Progenitor cell of endocrine pancreas (in vitro differentiated cells): ENCODE results near the gene MBD5. TPM values are rescaled to one million over a fixed set of nuclear protein-coding genes. Genes with fewer than 3 reads are reported as not detected.
"Not testable (repeated sequence)": the region's sequence is repeated elsewhere in the genome, so short reads cannot be mapped to it uniquely, and the experiment has no call there.

ENCODE experiments used
- DNase-seq: peaks from one replicate; pipeline ENCODE4 v3.0.0; 2021; ENCODE audit warnings: low spot score; ENCODE audit not compliant: unreplicated experiment
- H3K27ac Mint-ChIP-seq: 2 replicates; pipeline ENCODE4 v1.8.0; 2021; ENCODE audit warnings: mild to moderate bottlenecking, moderate library complexity, mixed read lengths
- H3K27me3 Mint-ChIP-seq: 2 replicates; pipeline ENCODE4 v1.8.0; 2021; ENCODE audit warnings: mixed read lengths
- H3K36me3 Mint-ChIP-seq: 2 replicates; pipeline ENCODE4 v1.8.0; 2022; ENCODE audit warnings: mixed read lengths; ENCODE audit not compliant: insufficient read depth
- H3K4me1 Mint-ChIP-seq: 2 replicates; pipeline ENCODE4 v1.8.0; 2021; ENCODE audit warnings: low read depth, mixed read lengths
- H3K4me3 Mint-ChIP-seq: 2 replicates; pipeline ENCODE4 v1.8.0; 2021; ENCODE audit warnings: low read depth, mild to moderate bottlenecking, moderate library complexity, mixed read lengths
- H3K9me3 Mint-ChIP-seq: 2 replicates; pipeline ENCODE4 v1.8.0; 2021; ENCODE audit warnings: low read depth, mixed read lengths
- total RNA-seq: library from RNA; stranded (reverse); gene quantifications from 2 replicates; pipeline ENCODE4 v1.2.1, GENCODE V29; 2021
- TF ChIP-seq, protein P1 (sequence below): fragments of 200-600 bp; sonication (generic); IDR thresholded peaks from one replicate; pipeline ENCODE4 v1.5.0; 2021; ENCODE audit warnings: antibody characterized with exemption, mild to moderate bottlenecking; ENCODE audit not compliant: unreplicated experiment

The MBD5 gene
- total RNA-seq, 1 donor from 2014 or later = 65.6 TPM

DNA sequence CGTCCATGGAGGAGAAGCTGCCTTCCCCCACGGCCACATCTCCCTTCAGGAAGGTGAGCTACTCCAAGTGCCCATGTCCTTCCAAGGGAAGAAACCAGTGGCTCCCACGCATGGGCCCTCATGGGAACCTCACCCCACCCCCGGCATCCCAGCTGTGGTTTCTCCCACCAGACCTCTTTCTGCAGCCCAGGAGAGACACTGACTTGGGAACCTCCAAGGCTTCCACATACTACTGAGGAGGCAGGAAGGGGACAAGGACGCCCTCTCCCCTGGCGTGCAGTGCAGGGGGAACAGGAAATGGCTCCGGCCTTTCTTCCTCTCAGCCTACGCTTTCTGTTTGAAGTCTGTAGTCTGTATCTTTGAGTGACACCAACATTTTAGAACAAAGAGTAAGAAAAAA lies 519.1 kb downstream of the MBD5 start:
- no peaks in the 10 kb centered on the region for H3K36me3 Mint-ChIP-seq

DNA sequence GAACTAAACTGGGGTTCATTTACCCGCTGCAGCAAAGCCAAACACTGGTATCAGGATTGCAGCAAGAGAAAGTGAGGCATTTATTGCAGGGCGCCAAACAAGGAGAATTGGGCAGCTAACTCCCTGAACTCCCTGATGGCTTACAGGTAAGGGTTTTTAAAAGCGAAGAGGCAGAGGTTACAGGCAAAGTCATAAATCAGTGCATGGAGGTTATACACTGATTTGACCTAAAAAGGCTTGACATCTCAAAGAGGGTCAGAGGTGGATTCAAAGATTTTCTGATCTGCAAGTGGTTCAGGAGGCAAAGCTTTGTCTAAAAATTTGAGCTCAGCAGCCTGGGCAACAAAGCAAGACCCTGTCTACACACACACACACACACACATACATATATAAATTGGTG lies 520.9 kb downstream of the MBD5 start:
- TF ChIP-seq, protein P1, sequence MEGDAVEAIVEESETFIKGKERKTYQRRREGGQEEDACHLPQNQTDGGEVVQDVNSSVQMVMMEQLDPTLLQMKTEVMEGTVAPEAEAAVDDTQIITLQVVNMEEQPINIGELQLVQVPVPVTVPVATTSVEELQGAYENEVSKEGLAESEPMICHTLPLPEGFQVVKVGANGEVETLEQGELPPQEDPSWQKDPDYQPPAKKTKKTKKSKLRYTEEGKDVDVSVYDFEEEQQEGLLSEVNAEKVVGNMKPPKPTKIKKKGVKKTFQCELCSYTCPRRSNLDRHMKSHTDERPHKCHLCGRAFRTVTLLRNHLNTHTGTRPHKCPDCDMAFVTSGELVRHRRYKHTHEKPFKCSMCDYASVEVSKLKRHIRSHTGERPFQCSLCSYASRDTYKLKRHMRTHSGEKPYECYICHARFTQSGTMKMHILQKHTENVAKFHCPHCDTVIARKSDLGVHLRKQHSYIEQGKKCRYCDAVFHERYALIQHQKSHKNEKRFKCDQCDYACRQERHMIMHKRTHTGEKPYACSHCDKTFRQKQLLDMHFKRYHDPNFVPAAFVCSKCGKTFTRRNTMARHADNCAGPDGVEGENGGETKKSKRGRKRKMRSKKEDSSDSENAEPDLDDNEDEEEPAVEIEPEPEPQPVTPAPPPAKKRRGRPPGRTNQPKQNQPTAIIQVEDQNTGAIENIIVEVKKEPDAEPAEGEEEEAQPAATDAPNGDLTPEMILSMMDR = no peak
- H3K36me3 Mint-ChIP-seq = no peaks in the 10 kb centered on the region
- no peaks in the 10 kb centered on the region for H3K4me1 Mint-ChIP-seq
- no peaks in the 10 kb centered on the region for H3K9me3 Mint-ChIP-seq
- no peak overlapping the region for H3K4me3 Mint-ChIP-seq
- H3K27me3 Mint-ChIP-seq = peaks cover 9% of the 10 kb centered on the region
- no peak for DNase-seq
- H3K27ac Mint-ChIP-seq = no peak overlapping the region

More for the DNA sequence above, 519.1 kb downstream of the MBD5 start:
- H3K27me3 Mint-ChIP-seq = peaks cover 9% of the 10 kb centered on the region
- TF ChIP-seq, protein P1 = no peak
- DNase-seq = no peak
- H3K4me3 Mint-ChIP-seq = no peak overlapping the region
- H3K9me3 Mint-ChIP-seq = no peaks in the 10 kb centered on the region
- H3K27ac Mint-ChIP-seq = no peak overlapping the region
- no peaks in the 10 kb centered on the region for H3K4me1 Mint-ChIP-seq

- Mint-ChIP-seq H3K27me3 (peaks cover 9% of the 10 kb centered on the region), H3K4me1 (no peaks in the 10 kb centered on the region), H3K4me3 (no peak overlapping the region), H3K36me3 (no peaks in the 10 kb centered on the region), H3K27ac (no peak overlapping the region), H3K9me3 (no peaks in the 10 kb centered on the region)
- no peak for DNase-seq
- TF ChIP-seq, protein P1 = no peak
Observed at GRCh38 chr2:148542614-148543013, 521.7 kb downstream of the MBD5 start.

GRCh38 chr2:148543088-148543540 lies 522.2 kb downstream of the MBD5 start:
- H3K27me3 Mint-ChIP-seq, H3K9me3 Mint-ChIP-seq, H3K27ac Mint-ChIP-seq, H3K4me1 Mint-ChIP-seq, DNase-seq, H3K36me3 Mint-ChIP-seq, H3K4me3 Mint-ChIP-seq: not testable (repeated sequence)

GRCh38 chr2:148545390-148546256 lies 524.7 kb downstream of the MBD5 start:
- Mint-ChIP-seq H3K4me1 (no peaks in the 10 kb centered on the region), H3K4me3 (no peak overlapping the region), H3K36me3 (no peaks in the 10 kb centered on the region), H3K27ac (no peak overlapping the region), H3K27me3 (peaks cover 4% of the 10 kb centered on the region), H3K9me3 (no peaks in the 10 kb centered on the region)
- DNase-seq = no peak
- TF ChIP-seq, protein P1 = no peak

DNA sequence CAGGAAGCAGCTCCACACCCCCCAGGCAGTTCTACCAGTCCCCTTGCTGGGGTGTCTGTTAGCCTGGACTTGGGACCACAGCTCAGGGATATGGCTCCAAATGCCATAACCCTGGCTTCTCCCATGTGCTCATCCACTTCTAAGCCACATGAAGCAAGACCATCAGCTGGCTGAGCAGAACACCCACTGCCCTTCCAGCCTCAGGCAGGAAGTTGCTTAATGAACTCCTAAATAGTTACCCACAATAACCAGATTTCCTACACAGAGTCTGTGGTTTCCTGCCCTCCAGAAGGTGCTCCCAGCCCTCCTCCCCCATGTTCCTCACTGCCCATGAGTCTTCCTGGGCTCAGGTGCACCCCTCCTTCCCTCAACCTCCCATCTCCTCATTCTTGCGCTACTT lies 525.4 kb downstream of the MBD5 start:
- no peak for DNase-seq
- no peaks in the 10 kb centered on the region for H3K4me1 Mint-ChIP-seq
- TF ChIP-seq, protein P1 = no peak
- H3K9me3 Mint-ChIP-seq = no peaks in the 10 kb centered on the region
- H3K27ac Mint-ChIP-seq = no peak overlapping the region
- no peak overlapping the region for H3K4me3 Mint-ChIP-seq
- H3K36me3 Mint-ChIP-seq = no peaks in the 10 kb centered on the region
- no peaks in the 10 kb centered on the region for H3K27me3 Mint-ChIP-seq
